Liver (tissue), 9 donors: Measurements from ENCODE around the gene SERP2. TPM values are rescaled to one million over a fixed set of nuclear protein-coding genes. Genes with fewer than 3 reads are reported as not detected.

Source experiments
- DNase-seq: peaks from one replicate; pipeline ENCODE4 v3.0.0-alpha.2; 2017; ENCODE audit warnings: low spot score
- H3K27ac ChIP-seq, 2 donors: one replicate each; pipeline ENCODE4 v1.7.0; 2013; ENCODE audit warnings: inconsistent platforms in 2 of 2, low read length in 2 of 2, control low read depth in 1 of 2, low read depth in 1 of 2, mild to moderate bottlenecking in 1 of 2
- H3K27me3 ChIP-seq, 4 donors: one replicate each; pipeline versions ENCODE4 v1.6.1 to v1.7.0; 2013; ENCODE audit warnings: low read length in 3 of 4, inconsistent platforms in 1 of 4, mild to moderate bottlenecking in 1 of 4, moderate library complexity in 1 of 4; ENCODE audit not compliant: control insufficient read depth in 4 of 4, insufficient read depth in 4 of 4
- H3K36me3 ChIP-seq, 4 donors: one replicate each; pipeline versions ENCODE4 v1.6.1 to v1.7.0; 2013; ENCODE audit warnings: low read length in 3 of 4, mild to moderate bottlenecking in 3 of 4, low read depth in 1 of 4, moderate library complexity in 1 of 4; ENCODE audit not compliant: control insufficient read depth in 4 of 4, insufficient read depth in 3 of 4
- H3K4me1 ChIP-seq, 4 donors: one replicate each; pipeline versions ENCODE4 v1.6.1 to v1.7.0; 2013; ENCODE audit warnings: low read length in 3 of 4, mild to moderate bottlenecking in 3 of 4, moderate library complexity in 1 of 4; ENCODE audit not compliant: control insufficient read depth in 4 of 4, insufficient read depth in 4 of 4
- H3K4me3 ChIP-seq, 3 donors: one replicate each; pipeline versions ENCODE4 v1.6.1 to v1.7.0; 2013; ENCODE audit warnings: low read length in 3 of 3, control low read depth in 1 of 3, low read depth in 1 of 3, mild to moderate bottlenecking in 1 of 3
- H3K9ac ChIP-seq, 2 donors: one replicate each; pipeline ENCODE4 v1.7.0; 2013; ENCODE audit warnings: low read length in 2 of 2, mild to moderate bottlenecking in 2 of 2, moderate library complexity in 2 of 2, control low read depth in 1 of 2, low read depth in 1 of 2
- H3K9me3 ChIP-seq, 4 donors: one replicate each; pipeline versions ENCODE4 v1.6.1 to v1.7.0; 2013; ENCODE audit warnings: low read length in 3 of 4; ENCODE audit not compliant: control insufficient read depth in 4 of 4
- EGR1 ChIP-seq, 2 donors: IDR thresholded peaks; 2 replicates each; pipeline ENCODE4 v1.6.1; 2016 to 2018; ENCODE audit warnings: antibody characterized with exemption in 2 of 2, low read depth in 2 of 2
- FOXA1 ChIP-seq: IDR thresholded peaks from 2 replicates; pipeline ENCODE4 v1.6.1; 2016; ENCODE audit warnings: antibody characterized with exemption
- FOXA2 ChIP-seq: IDR thresholded peaks from 2 replicates; pipeline ENCODE4 v1.6.1; 2016; ENCODE audit warnings: antibody characterized with exemption
- GABPA ChIP-seq, 2 donors: IDR thresholded peaks in 1 of 2; conservative IDR thresholded peaks in 1 of 2; 2 replicates each; pipeline ENCODE4 v1.6.1; 2016; ENCODE audit warnings: antibody characterized with exemption in 2 of 2, mild to moderate bottlenecking in 1 of 2, moderate library complexity in 1 of 2
- HNF4A ChIP-seq, 2 donors: conservative IDR thresholded peaks; 2 replicates each; pipeline ENCODE4 v1.6.1; 2016; ENCODE audit warnings: antibody characterized with exemption in 2 of 2, mild to moderate bottlenecking in 2 of 2
- HNF4G ChIP-seq: IDR thresholded peaks from 2 replicates; pipeline ENCODE4 v1.6.1; 2016; ENCODE audit warnings: antibody characterized with exemption
- JUND ChIP-seq, 2 donors: IDR thresholded peaks; 2 replicates each; pipeline ENCODE4 v1.6.1; 2016; ENCODE audit warnings: antibody characterized with exemption in 2 of 2
- NR2F2 ChIP-seq: IDR thresholded peaks from 2 replicates; pipeline ENCODE4 v1.6.1; 2016; ENCODE audit warnings: antibody characterized with exemption
- RAD21 ChIP-seq, 2 donors: IDR thresholded peaks; 2 replicates each; pipeline ENCODE4 v1.6.1; 2016; ENCODE audit warnings: antibody characterized with exemption in 2 of 2, mild to moderate bottlenecking in 2 of 2
- RXRA ChIP-seq, 2 donors: IDR thresholded peaks; 2 replicates each; pipeline ENCODE4 v1.6.1; 2017 to 2018; ENCODE audit warnings: antibody characterized with exemption in 2 of 2, mild to moderate bottlenecking in 1 of 2
- SP1 ChIP-seq: IDR thresholded peaks from 2 replicates; pipeline ENCODE4 v1.6.1; 2018; ENCODE audit warnings: antibody characterized with exemption, mild to moderate bottlenecking
- TAF1 ChIP-seq: conservative IDR thresholded peaks from 2 replicates; pipeline ENCODE4 v1.6.1; 2016; ENCODE audit warnings: antibody characterized with exemption, mild to moderate bottlenecking
- WGBS: extraction: QIAGEN DNeasy Blood & Tissue Kit; methylation state at CpG from one replicate; pipeline ENCODE4 v1.1.7; 2013; 5-methylcytosine and 5-hydroxymethylcytosine counted together
- polyA plus RNA-seq, 2 donors: library from polyadenylated mRNA; stranded (reverse) in 1 of 2; unstranded in 1 of 2; fragments of 200-250 nt in 1 of 2; fragments of >200 nt in 1 of 2; fragmentation: Nextera tagmentation in 1 of 2; extraction: Ambion mirVana in 1 of 2; gene quantifications; one replicate each; pipeline versions ENCODE4 v1.2.1 to v1.2.3, GENCODE V29; 2013 to 2015
- total RNA-seq, 2 donors: library from RNA; depleted of rRNA; stranded (reverse); fragments of >200 nt; gene quantifications; one replicate each; pipeline ENCODE4 v1.2.3, GENCODE V29; 2014
- TF ChIP-seq, protein P1 (sequence below): fragments of 150-350 bp; IDR thresholded peaks from 2 replicates; pipeline ENCODE4 v1.5.1; 2017; ENCODE audit warnings: improper control_type of control experiment, low read depth, low read length; ENCODE audit not compliant: missing input control
- TF ChIP-seq, protein P2 (sequence below): IDR thresholded peaks from 2 replicates; pipeline ENCODE4 v1.6.1; 2016; ENCODE audit warnings: antibody characterized with exemption
- TF ChIP-seq, protein P3 (sequence below): IDR thresholded peaks from 2 replicates; pipeline ENCODE4 v1.6.1; 2016; ENCODE audit warnings: antibody characterized with exemption, mild to moderate bottlenecking
- TF ChIP-seq, protein P4 (sequence below): IDR thresholded peaks from 2 replicates; pipeline ENCODE4 v1.6.1; 2016; ENCODE audit warnings: antibody characterized with exemption
- donor health status: healthy.
- donor health status: healthy.
- donor health status: healthy.
- donor health status: healthy.
- donor health status: healthy.

SERP2 gene
- total and polyA plus RNA-seq, 4 donors = 2.0 to 4.6 (median 3.6) TPM

DNA sequence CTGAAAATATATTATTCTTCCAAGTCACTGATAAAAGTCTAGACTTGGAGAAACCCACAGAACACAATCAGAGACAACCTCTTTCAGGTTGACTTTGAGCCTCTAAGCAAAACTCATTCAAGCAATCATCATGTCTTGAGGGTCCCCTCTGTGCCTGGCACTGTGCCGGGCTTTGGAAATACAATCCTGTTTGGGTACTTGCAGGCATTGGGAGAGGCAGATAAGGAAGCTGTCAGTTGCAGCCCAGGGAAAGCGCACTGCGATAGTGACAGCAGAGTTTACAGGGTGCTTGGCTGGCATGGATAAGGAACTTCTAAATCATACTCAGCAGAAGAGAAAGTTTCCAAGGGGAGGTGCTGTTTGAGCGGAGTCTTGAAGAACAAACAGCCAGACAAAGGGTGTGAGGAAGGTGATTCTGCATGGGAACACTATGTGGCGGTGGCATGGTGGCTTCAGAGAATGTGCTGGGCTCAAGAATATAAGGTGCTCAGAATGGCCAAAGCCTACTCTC lies 9.1 kb downstream of the SERP2 start:
- Histone ChIP-seq H3K36me3 (no peaks in the 10 kb centered on the region), H3K4me1 (peaks cover 6 to 25% (median 23%) of the 10 kb centered on the region in 4 donors), H3K9ac (no peak overlapping the region), H3K4me3 (no peak overlapping the region), H3K27me3 (no peaks in the 10 kb centered on the region), H3K9me3 (no peaks in the 10 kb centered on the region), H3K27ac (no peak overlapping the region)
- 84% methylated on average over 5 of the region's 5 CpGs for WGBS
- peak; percentile 80 for DNase-seq
- TF ChIP-seq NR2F2 = no peak
- TF ChIP-seq, protein P1, sequence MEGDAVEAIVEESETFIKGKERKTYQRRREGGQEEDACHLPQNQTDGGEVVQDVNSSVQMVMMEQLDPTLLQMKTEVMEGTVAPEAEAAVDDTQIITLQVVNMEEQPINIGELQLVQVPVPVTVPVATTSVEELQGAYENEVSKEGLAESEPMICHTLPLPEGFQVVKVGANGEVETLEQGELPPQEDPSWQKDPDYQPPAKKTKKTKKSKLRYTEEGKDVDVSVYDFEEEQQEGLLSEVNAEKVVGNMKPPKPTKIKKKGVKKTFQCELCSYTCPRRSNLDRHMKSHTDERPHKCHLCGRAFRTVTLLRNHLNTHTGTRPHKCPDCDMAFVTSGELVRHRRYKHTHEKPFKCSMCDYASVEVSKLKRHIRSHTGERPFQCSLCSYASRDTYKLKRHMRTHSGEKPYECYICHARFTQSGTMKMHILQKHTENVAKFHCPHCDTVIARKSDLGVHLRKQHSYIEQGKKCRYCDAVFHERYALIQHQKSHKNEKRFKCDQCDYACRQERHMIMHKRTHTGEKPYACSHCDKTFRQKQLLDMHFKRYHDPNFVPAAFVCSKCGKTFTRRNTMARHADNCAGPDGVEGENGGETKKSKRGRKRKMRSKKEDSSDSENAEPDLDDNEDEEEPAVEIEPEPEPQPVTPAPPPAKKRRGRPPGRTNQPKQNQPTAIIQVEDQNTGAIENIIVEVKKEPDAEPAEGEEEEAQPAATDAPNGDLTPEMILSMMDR = no peak
- TF ChIP-seq FOXA1 = no peak
- TF ChIP-seq HNF4A (conservative IDR thresholded peaks at IDR 0.05) = no peak

DNA sequence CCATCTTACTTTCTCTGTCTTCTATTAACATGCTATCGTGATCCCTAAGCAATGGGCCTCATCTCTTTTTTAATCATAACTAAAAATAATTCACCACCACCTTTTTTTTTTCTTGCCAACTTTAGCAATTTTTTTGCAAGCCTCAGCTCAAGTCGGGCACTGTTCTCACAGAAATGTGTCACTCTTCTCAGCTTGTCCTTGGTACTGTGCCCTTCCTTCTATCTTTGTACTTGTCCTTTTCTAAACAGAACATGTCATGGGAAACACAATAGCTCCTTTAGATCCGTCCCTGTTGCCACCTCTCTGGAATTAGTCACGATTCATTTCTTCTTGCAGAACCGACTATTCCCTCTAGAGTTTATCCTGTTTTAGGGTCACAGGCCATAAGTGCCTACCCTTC lies 10.3 kb downstream of the SERP2 start:
- Histone ChIP-seq H3K4me3 (no peak overlapping the region), H3K9ac (no peak overlapping the region), H3K9me3 (no peaks in the 10 kb centered on the region), H3K27me3 (no peaks in the 10 kb centered on the region), H3K36me3 (no peaks in the 10 kb centered on the region), H3K27ac (no peak overlapping the region), H3K4me1 (peaks cover 6 to 25% (median 23%) of the 10 kb centered on the region in 4 donors)
- 60% methylated on average over 5 of the region's 5 CpGs for WGBS
- DNase-seq = no peak
- TF ChIP-seq SP1 (no peak), HNF4G (no peak), FOXA2 (no peak), GABPA (IDR thresholded peaks at IDR 0.05 in 1 of 2, conservative IDR thresholded peaks at IDR 0.05 in 1 of 2) (no peak), JUND (IDR thresholded peaks at IDR 0.05) (no peak), FOXA1 (no peak), RAD21 (IDR thresholded peaks at IDR 0.05) (no peak), EGR1 (IDR thresholded peaks at IDR 0.05; ENCODE audit: low read depth in 2 of 2) (no peak), HNF4A (conservative IDR thresholded peaks at IDR 0.05) (no peak), RXRA (IDR thresholded peaks at IDR 0.05) (no peak), TAF1 (no peak)
- TF ChIP-seq, protein P2, sequence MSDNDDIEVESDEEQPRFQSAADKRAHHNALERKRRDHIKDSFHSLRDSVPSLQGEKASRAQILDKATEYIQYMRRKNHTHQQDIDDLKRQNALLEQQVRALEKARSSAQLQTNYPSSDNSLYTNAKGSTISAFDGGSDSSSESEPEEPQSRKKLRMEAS = no peak
- TF ChIP-seq, protein P1 = no peak
- TF ChIP-seq, protein P3, sequence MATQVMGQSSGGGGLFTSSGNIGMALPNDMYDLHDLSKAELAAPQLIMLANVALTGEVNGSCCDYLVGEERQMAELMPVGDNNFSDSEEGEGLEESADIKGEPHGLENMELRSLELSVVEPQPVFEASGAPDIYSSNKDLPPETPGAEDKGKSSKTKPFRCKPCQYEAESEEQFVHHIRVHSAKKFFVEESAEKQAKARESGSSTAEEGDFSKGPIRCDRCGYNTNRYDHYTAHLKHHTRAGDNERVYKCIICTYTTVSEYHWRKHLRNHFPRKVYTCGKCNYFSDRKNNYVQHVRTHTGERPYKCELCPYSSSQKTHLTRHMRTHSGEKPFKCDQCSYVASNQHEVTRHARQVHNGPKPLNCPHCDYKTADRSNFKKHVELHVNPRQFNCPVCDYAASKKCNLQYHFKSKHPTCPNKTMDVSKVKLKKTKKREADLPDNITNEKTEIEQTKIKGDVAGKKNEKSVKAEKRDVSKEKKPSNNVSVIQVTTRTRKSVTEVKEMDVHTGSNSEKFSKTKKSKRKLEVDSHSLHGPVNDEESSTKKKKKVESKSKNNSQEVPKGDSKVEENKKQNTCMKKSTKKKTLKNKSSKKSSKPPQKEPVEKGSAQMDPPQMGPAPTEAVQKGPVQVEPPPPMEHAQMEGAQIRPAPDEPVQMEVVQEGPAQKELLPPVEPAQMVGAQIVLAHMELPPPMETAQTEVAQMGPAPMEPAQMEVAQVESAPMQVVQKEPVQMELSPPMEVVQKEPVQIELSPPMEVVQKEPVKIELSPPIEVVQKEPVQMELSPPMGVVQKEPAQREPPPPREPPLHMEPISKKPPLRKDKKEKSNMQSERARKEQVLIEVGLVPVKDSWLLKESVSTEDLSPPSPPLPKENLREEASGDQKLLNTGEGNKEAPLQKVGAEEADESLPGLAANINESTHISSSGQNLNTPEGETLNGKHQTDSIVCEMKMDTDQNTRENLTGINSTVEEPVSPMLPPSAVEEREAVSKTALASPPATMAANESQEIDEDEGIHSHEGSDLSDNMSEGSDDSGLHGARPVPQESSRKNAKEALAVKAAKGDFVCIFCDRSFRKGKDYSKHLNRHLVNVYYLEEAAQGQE = no peak
- TF ChIP-seq, protein P4, sequence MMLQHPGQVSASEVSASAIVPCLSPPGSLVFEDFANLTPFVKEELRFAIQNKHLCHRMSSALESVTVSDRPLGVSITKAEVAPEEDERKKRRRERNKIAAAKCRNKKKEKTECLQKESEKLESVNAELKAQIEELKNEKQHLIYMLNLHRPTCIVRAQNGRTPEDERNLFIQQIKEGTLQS = no peak
